Glomerular endothelial cell (primary cell): ENCODE results near the gene C1orf122. TPM values are rescaled to one million over a fixed set of nuclear protein-coding genes. Genes with fewer than 3 reads are reported as not detected.

ENCODE experiments used
- DNase-seq: peaks from one replicate; pipeline ENCODE4 v3.0.0-alpha.2; 2011; ENCODE audit warnings: low read depth, low spot score; ENCODE audit errors: extremely low read depth
- total RNA-seq: library from RNA; depleted of rRNA; stranded (reverse); fragments of >200 nt; gene quantifications from 2 replicates; pipeline ENCODE4 v1.2.3, GENCODE V29; 2015

Gene C1orf122
- total RNA-seq, 1 donor from 2014 or later: 74.4 TPM

DNA sequence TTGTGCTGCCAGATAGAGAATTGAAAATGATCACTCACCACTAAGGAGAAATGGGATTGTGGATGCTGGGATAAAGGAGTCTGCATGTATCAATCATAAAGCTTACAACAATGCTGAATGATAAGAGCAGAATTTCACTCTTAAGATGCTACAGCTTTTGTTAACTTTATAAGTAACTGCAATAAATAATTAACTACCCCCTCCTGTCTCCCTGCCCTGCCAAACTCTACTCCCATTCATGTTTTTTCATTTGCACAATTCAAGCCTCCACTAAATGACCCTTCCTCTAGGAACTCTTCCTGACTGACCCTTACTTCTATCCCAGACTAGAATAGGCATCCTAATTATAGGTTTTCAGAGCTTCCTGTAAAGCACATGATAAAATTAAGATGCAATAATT is 36.9 kb downstream of the C1orf122 start:
- no peak for DNase-seq

DNA sequence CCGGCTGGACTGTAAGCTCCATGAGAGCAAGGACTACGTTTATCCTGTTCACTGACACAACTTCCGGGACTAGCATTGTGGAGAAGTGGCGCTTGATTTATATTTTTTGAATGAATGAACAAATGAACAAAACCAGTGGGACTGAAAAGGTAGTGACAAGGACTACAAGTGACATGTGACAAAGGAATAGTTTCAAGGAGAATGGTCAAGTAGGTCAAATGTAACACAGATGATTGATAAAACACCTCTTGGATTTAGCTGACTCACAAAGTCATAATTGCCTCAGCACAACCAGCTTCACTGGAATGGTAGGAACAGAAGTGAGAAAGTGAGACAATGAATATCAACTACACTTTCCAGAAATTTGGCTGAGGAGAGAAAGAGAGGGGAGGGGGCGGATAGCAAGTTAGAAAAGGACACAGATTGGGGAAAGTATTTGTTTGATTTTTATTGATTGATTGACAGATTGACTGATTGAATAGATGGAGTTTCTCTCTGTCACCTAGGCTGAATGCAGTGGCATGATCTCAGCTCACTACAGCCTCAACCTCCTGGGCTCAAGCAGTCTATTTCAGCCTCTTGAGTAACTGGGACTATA is 37.6 kb downstream of the C1orf122 start:
- no peak for DNase-seq

DNA sequence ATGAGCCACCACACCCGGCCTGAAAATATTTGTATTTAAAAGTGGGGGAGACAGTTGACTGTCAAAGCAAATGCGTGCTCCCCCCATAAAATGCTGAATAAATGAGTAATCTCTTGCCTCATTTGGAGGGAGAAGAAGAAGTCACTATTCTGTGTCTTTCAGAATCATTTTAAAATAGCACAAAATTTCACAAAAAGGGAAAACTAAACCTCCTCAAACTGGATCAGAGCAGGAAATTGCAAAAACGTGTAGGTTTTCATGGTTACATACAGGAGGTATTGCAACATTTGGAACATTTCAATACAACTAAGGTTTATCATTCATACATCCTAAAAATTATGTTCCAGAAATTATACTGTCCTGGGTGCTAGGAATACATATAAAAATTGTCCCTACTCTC is 38.2 kb downstream of the C1orf122 start:
- DNase-seq: no peak

DNA sequence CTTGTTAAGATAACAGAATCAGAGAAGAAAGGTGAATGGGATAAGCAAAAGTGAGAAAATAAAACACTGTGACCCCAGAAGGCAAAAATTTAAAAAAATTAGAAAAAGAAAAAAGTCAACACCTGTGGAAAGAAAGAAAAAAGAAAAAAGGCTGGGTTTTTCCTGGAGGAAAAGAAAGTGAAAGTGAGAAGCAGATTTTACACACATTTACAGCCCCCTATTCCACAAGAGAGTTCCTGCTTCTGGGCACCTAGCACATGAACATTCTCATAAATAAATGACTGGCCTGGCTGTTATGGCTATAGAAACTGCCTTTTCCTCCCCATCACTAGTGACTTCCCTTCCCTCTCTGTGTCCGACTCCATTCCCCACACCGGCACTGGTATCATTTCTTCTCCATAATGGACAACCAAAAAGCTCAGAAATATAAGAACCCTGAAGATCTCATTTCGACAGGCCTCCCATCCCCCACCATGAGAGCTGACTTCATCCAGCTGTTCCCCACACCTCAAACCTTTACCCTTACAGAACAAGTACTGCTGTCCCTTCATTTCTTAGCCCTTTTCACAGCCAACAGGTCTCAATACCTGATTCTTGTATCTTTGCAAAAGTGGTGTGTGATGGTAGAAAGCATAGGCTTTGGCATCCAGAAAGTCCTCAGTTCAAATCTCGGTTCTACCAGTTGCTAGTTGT is 39.2 kb downstream of the C1orf122 start:
- no peak for DNase-seq

DNA sequence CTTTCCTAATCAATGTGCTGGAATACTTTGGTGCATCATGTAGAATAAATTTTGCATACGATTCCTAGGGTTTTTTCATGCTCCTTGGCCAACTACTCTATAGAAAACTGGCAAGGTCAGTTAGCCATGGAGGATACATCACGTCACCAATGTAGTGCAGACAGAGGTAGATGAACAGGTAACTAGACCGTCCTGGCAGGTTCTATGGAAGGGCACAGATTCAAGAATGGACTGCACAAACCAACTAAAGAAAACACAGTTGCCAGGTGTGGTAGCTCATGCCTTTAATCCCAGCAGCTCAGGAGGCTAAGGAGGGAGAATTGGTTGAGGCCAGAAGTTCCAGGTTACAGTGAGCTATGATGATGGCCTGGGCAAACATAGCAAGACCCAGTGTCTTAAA is 41.9 kb downstream of the C1orf122 start:
- DNase-seq: no peak

DNA sequence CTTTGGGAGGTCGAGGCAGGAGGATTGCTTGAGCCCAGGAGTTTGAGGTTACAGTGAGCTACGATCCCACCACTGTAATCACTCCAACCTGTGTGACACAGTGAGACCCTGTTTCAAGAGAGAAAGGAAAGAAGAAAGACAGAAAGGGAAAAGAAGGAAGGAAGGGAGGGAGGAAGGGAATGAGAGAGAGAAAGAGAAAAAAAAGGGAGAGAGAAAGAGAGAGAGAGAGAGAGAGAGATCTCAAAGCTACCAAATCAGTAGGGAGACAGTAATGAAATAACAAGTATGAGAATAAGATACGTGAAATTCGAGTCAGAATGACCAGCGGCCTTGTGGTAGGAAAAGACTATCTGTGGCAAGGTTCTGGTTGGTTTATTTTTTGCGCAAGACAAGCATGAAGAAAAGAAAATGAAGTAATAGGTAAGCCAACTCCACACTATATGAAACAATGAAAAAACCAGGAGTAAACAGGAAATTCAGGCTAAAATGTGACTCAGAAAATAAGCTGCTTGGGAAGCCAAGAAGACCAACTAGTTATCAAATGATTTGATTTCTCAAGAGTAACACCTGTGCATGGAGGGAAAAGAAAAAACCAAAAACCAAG is 42.9 kb downstream of the C1orf122 start:
- no peak for DNase-seq

DNA sequence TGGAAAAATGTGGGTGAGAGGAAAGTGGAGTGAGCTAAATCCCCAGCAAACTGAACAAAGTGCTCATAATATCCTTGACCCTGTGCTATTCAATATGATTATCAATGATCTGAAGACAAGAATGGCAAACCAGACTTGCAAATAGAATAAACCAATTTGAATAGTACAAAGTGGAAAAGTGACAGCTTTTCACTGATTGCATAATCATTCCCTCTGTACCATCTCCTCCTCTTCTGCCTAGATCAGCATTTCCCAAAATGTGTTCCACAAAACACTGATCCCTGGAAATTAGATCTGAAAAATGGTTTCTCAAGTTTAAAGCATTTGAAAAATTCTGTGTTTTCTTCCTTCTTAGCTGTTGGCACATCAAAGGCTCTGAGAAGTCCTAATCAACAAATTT is 43.7 kb downstream of the C1orf122 start:
- no peak for DNase-seq

DNA sequence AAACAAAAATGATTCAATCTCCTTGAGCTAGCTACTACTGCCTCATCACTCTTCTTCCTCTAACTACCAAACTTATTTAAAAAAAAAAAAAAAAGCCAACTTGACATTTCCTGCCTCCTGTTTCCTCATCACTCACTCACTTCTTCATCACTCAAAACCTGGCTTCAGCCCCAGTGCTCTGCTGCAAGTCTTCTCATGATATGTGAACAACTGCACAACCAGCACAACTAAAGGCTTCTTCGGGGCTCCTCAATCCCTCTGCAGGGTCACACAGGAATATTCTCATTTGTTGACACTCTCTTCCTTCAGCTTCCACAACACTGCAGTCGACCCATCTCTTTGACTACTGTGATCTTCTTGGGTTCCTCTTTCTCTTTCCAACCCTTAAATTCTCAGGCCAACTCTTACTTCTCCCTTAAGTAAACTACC is 44.2 kb downstream of the C1orf122 start:
- DNase-seq: no peak

DNA sequence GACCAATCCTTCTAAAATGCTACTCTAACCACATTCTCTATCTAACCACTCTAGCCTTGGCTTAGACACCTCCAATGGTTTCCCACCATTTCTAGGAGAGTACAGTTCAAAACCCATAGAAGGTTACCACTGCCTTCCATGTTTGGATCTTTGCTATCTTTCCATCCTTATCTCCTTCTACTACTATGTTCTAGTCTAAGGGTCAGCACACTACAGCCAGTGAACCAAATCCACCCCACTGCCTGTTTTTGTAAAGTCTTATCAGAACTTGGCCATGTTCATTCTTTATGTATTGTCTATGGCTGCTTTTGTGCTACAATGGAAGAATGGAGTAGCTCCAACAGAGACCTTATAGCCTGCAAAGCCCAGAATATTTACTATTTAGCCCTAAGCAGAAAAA is 45.6 kb downstream of the C1orf122 start:
- DNase-seq: no peak

DNA sequence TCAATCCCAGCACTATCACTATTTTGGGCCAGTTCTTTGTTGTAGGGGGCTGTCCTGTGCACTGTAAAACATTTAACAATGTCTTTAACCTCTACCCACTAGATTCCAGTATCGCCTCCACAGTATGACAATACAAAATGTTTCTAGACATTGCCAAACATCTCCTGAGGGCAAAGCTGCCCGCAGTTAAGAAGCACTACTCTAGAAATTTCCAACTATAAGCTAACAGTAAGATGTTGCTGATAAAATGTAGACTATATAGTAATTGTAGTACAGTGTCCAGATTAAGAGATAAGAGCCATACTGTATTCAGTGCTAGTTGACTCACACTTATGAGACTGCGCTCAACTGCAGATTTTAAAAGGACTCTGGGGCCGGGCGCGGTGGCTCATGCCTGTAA is 46.8 kb downstream of the C1orf122 start:
- no peak for DNase-seq

Other genes with a start within 250 kb of the C1orf122 start
- gene GNL2, start 211.9 kb upstream of the C1orf122 start, total RNA-seq: 40.6 and 55.2 TPM in 2 replicates
- gene RSPO1, start 172.9 kb upstream of the C1orf122 start, total RNA-seq: not detected in 2 replicates
- gene CDCA8, start 115.3 kb upstream of the C1orf122 start, total RNA-seq: 4.2 and 12.0 TPM in 2 replicates
- gene EPHA10, start 42.7 kb upstream of the C1orf122 start, total RNA-seq: 0.47 TPM in 1 of 2 replicates, not detected in the other
- 1.1 and 2.2 TPM in 2 replicates for gene MANEAL, start 13.9 kb upstream of the C1orf122 start, total RNA-seq
- 19.6 and 22.1 TPM in 2 replicates for gene YRDC, start 418 bp downstream of the C1orf122 start, total RNA-seq
- gene MTF1, start 51.8 kb downstream of the C1orf122 start, total RNA-seq: 3.7 and 6.2 TPM in 2 replicates
- gene INPP5B, start 139.3 kb downstream of the C1orf122 start, total RNA-seq: 9.4 and 13.8 TPM in 2 replicates
- 35.5 and 65.5 TPM in 2 replicates for gene SF3A3, start 182.2 kb downstream of the C1orf122 start, total RNA-seq
- 55.4 and 90.1 TPM in 2 replicates for gene FHL3, start 197.7 kb downstream of the C1orf122 start, total RNA-seq
- gene UTP11, start 204.9 kb downstream of the C1orf122 start, total RNA-seq: 27.4 and 53.7 TPM in 2 replicates
- gene POU3F1, start 239.0 kb downstream of the C1orf122 start, total RNA-seq: not detected in 2 replicates